ENCODE measurements around the gene UTP3. TPM values are rescaled to one million over a fixed set of nuclear protein-coding genes. Genes with fewer than 3 reads are reported as not detected.

Gene UTP3
- total RNA-seq, 2 donors from 2014 or later: 12.5 to 15.5 TPM

GRCh38 chr4:70674191-70674590 lies 14.1 kb upstream of the UTP3 start:
- no peaks in the 10 kb centered on the region for H3K27me3 ChIP-seq
- intact Hi-C loops (cut with DNase I): no loop called here
- ATAC-seq: no peak
- H3K27ac ChIP-seq: no peak overlapping the region
- no peak for DNase-seq
- TF ChIP-seq CTCF (IDR thresholded peaks at IDR 0.05): no peak
- TF ChIP-seq POLR2A (IDR thresholded peaks at IDR 0.05): no peak
- no peaks in the 10 kb centered on the region for H3K36me3 ChIP-seq (replicated peaks in 1 of 2; ENCODE audit: insufficient read depth in 1 of 2, low read depth in 2 of 2)
- no peaks in the 10 kb centered on the region for H3K4me1 ChIP-seq
- no peak overlapping the region for H3K4me3 ChIP-seq
- no peaks in the 10 kb centered on the region for H3K9me3 ChIP-seq

GRCh38 chr4:70674731-70675130 lies 13.6 kb upstream of the UTP3 start:
- Histone ChIP-seq H3K27me3 (no peaks in the 10 kb centered on the region), H3K4me1 (no peaks in the 10 kb centered on the region), H3K4me3 (no peak overlapping the region), H3K9me3 (no peaks in the 10 kb centered on the region), H3K36me3 (replicated peaks in 1 of 2; ENCODE audit: insufficient read depth in 1 of 2, low read depth in 2 of 2) (no peaks in the 10 kb centered on the region), H3K27ac (no peak overlapping the region)
- TF ChIP-seq POLR2A (IDR thresholded peaks at IDR 0.05) (no peak), CTCF (IDR thresholded peaks at IDR 0.05) (no peak)
- WGBS, 2 donors: 63 to 70% methylated on average over 1 of the region's 1 CpG
- ATAC-seq (no peak), DNase-seq (no peak)
- intact Hi-C loops (cut with DNase I): no loop called here

- H3K27me3 ChIP-seq: no peaks in the 10 kb centered on the region
- DNase-seq (no peak), ATAC-seq (no peak)
- no peak overlapping the region for H3K27ac ChIP-seq
- H3K9me3 ChIP-seq: no peaks in the 10 kb centered on the region
- H3K4me3 ChIP-seq: no peak overlapping the region
- H3K36me3 ChIP-seq (replicated peaks in 1 of 2; ENCODE audit: insufficient read depth in 1 of 2, low read depth in 2 of 2): no peaks in the 10 kb centered on the region
- no peaks in the 10 kb centered on the region for H3K4me1 ChIP-seq
- intact Hi-C loops (cut with DNase I): no loop called here
- 86 to 90% methylated on average over 6 of the region's 6 CpGs for WGBS, 2 donors
- TF ChIP-seq CTCF (IDR thresholded peaks at IDR 0.05) (no peak), POLR2A (IDR thresholded peaks at IDR 0.05) (no peak)
These were observed 11.7 kb upstream of the UTP3 start for GRCh38 chr4:70676554-70677090.

- no peak overlapping the region for H3K27ac ChIP-seq
- 81 to 84% methylated on average over 1 of the region's 1 CpG for WGBS, 2 donors
- intact Hi-C loops (cut with DNase I): no loop called here
These were observed 9.8 kb upstream of the UTP3 start for GRCh38 chr4:70678383-70678999.

GRCh38 chr4:70680934-70681333 lies 7.4 kb upstream of the UTP3 start:
- H3K9me3 ChIP-seq: no peaks in the 10 kb centered on the region
- H3K27ac ChIP-seq: no peak overlapping the region
- no peaks in the 10 kb centered on the region for H3K4me1 ChIP-seq
- DNase-seq (no peak), ATAC-seq (no peak)
- no peak overlapping the region for H3K4me3 ChIP-seq
- no peaks in the 10 kb centered on the region for H3K36me3 ChIP-seq (replicated peaks in 1 of 2; ENCODE audit: insufficient read depth in 1 of 2, low read depth in 2 of 2)
- TF ChIP-seq CTCF (IDR thresholded peaks at IDR 0.05) (no peak), POLR2A (IDR thresholded peaks at IDR 0.05) (no peak)
- no peaks in the 10 kb centered on the region for H3K27me3 ChIP-seq
- intact Hi-C loops (cut with DNase I): no loop called here

More at GRCh38 chr4:70678383-70678999, 9.8 kb upstream of the UTP3 start:
- no peaks in the 10 kb centered on the region for H3K27me3 ChIP-seq
- TF ChIP-seq POLR2A (IDR thresholded peaks at IDR 0.05): no peak
- H3K36me3 ChIP-seq (replicated peaks in 1 of 2; ENCODE audit: insufficient read depth in 1 of 2, low read depth in 2 of 2): no peaks in the 10 kb centered on the region
- no peaks in the 10 kb centered on the region for H3K9me3 ChIP-seq
- ATAC-seq: no peak
- DNase-seq: no peak
- H3K4me1 ChIP-seq: no peaks in the 10 kb centered on the region
- H3K4me3 ChIP-seq: no peak overlapping the region
